ENCODE data around the gene KRT35.
"Not testable (repeated sequence)": the region's sequence is repeated elsewhere in the genome, so short reads cannot be mapped to it uniquely, and the experiment has no call there.

KRT35 gene

DNA sequence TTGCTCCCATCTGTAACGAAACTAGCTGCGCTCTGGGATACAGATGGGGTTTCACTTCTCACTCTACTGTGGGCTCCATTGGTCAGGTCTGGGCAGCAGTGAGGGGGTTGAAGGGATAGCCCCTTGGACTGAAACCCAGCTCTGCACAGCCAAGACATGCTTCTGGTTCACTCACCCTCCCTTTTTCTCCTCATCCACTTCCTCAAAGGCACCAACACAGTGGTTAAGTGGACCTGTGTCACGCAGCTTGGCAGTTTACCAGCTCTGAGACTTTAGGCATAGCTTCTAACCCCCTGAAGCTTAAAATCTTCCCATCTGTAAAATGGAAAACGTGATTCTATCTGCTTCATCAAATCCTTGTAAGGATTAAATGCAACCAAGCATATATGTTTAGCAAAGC is 28.7 kb downstream of the KRT35 start:
- no peak for DNase-seq

DNA sequence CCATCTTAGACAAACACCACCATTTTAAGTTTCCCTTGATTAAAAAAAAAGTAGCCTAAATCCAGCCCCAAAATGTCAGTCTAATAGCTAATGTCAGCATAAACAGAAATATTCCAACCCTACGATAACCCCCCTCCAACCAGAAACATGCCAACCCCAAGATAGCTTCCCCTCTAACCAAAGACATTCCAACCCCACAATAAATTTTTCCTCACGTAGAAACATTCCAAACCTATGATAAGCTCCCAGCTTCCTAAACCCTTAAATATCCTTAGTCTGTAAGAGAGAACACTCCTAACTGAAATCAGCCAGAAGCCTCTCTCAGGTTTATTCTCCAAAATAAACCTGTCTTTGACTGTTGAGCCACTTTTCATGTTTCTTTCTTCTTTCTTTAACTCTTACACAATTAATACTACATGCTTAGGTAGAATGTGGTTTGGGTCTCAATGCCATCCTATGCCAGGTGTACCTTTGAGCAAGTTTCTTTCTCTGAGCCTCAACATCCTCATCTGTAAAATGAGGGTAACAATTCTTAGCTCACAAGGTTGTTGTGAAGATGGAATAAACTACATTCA is 29.7 kb downstream of the KRT35 start:
- no peak for DNase-seq

- no peak for DNase-seq
Measured at GRCh38 chr17:41449008-41449407, 31.9 kb downstream of the KRT35 start.

DNA sequence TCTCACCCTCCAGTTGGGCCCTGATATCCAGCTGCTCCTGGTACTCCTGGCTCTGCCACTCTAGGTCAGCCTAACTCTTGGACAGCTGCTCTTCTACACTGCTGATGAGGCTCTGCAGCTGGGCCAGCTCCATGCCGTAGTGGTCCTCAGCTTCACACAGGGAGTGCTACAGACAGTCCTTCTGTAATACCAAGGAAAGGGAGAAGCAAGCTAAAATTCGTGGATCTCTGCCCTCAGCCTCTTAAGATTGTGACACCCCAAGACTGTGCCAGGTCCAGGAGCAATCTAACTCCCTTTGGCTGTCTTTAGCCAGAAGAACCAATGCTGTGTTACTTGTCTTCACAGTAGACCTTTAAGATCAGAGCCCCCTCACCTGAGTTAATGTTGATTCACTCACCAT is 32.4 kb downstream of the KRT35 start:
- DNase-seq = no peak

GRCh38 chr17:41446806-41447205 is 34.1 kb downstream of the KRT35 start:
- DNase-seq = no peak

DNA sequence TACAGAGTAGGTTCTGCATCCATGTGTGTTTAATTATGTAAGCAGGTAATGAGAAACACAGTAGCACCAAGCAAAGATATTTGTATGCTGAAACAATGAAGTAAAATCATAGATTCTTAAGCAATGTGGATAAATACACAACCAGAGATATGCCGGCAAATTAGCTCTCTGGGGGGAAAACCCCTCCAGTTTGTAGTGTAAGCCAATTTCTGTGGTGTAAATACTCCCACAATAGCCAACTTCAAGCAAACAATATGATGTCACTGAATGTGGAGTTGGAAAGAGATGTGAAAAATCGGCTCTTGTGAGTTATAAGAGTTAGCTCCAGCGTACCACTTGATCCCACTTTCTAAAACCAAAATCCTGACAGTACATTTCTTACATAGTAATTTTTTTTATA is 36.3 kb downstream of the KRT35 start:
- no peak for DNase-seq

DNA sequence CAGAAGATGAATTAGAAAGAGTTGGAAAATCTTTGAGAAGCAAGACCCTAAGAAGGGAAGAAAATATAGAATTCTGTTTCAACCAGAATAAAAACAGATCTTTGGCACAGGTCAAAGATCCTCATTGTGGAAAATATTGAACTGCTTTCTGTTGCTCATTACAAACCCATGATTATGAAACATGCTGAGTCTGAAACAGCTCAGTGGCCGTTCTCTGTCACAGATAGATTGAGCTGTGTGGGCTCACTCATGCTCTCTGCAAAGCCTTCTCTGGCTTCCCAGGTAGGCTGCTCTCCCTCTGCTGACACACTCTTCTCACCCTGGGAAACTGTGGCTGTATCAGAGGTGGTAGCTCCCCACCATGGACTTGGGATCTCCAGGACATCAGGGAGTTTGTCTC is 36.8 kb downstream of the KRT35 start:
- no peak for DNase-seq

- peak in 1 of 2 experiments; percentile 36 for DNase-seq
Measured at GRCh38 chr17:41442739-41443138, 38.2 kb downstream of the KRT35 start.

GRCh38 chr17:41440531-41441033 is 40.4 kb downstream of the KRT35 start, which contains the start of gene KRT38:
TSS of gene KRT38 (minus strand) at chr17:41440983. CDS start at chr17:41440921, 62 bp downstream.
- DNase-seq = no peak

GRCh38 chr17:41439375-41439774 is 41.6 kb downstream of the KRT35 start:
- no peak for DNase-seq

DNA sequence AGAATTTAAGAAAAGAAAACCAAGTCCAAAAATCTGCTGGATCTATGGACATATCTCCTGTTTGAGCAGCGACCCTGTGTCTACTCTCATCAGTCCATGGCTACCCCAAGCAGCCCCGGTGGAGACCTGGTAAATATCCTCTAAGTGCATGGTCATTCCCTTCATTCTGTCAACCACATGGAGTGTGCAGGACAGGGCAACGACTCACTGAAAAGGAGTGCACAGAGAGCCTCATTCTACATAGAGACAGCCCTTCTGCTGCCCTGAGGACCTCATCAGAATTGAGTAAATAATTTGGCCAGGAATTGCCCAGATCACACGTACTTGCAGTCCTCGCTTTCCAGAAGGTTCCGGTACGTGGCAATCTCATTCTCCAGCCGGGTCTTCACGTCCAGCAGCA is 43.2 kb downstream of the KRT35 start:
- no peak for DNase-seq

- DNase-seq = no peak
Measured at GRCh38 chr17:41437254-41437653, 43.7 kb downstream of the KRT35 start.

DNA sequence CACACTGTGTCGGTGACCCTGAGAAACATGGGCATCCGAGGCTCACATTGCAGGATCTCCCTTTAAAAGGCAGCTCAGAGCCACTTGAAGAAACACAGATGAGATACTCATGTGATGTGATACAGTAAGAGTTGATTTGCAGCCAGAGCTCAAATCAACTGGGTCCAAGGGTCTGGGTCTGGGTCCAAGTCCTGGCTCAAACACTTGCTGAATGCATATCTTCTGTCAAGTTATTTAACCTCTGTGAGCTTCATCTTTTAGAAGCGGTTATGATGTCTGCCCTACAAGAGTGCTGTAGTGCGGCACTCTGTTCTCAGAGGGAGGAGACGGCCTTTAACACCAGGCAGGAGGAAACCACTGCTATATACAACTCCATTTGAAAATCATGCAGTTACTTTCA is 46.5 kb downstream of the KRT35 start:
- no peak for DNase-seq

DNA sequence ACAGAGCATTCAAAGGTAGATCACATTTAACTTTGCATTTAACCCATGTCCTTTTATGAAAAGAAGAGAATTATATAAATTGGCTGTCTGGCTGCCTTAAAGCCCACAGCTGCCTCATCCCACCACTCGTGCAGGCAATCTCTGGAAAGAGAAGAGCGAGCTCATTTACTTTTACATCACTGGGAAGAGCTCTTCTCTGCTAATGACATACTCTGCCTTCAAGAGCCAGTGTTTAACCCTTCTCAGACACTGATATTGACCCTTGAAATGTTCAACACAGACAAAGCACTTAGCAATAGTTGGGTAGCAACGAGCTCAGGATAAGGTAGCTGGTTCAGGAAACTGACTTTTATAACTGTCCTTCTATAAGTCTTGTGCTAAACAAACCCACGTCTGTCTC is 46.9 kb downstream of the KRT35 start:
- no peak for DNase-seq

GRCh38 chr17:41433586-41433985 is 47.4 kb downstream of the KRT35 start:
- DNase-seq = no peak

DNA sequence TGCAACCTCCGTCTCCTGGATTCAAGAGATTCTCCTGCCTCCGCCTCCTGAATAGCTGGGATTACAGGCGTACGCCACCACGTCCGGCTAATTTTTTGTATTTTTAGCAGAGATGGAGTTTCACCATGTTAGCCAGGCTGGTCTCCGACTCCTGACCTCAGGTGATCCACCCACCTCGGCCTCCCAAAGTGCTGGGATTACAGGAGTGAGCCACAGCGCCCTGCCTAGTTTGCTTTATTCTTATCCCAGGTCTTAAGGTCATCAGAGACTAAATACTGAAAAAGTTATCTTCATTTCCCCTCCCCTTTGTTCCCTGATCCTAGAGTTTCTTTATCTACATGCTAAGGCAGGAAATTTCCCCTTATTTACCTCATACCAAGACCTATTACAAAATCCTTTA is 50.6 kb downstream of the KRT35 start:
- DNase-seq = not testable (repeated sequence)

- no peak for DNase-seq
Measured at GRCh38 chr17:41429667-41430066, 51.3 kb downstream of the KRT35 start.

DNA sequence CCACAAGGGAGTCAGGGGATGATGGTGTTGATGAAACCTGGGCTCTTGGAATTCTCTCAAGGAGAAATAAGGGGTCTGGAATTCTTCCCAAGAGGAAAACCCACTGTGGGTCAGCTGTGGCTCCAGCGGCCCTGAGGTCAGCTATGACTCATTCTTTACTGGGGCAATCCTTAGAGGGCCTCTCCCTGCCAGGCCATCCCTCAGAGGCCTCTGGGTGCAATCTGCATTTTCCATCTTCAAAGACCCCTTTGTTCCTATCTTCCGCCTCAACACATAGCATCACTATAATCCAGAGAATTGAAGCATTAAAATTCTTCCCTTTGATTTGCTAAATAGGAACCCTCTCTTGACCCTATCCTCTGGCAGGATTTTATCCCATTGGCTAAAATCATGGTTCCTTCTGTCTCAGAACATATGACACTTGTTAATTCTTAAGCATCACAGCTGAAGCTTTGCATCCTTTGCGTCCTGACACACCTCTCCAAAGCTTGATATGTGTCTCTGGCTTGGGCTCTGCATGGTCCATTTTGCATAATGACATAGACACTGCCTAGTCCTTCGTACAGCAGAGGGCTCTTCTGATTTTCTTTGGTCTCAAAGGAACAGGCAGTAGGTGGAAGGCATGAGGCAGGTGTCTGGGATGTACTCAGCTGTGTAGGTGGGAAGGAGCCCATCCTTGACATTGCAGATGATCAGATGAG is 52.2 kb downstream of the KRT35 start:
- DNase-seq = peak in 1 of 2 experiments; percentile 22

All from NCI-H526 (cell line).